HepG2 (cell line): ENCODE results near the gene UBE2O. TPM values are rescaled to one million over a fixed set of nuclear protein-coding genes. Genes with fewer than 3 reads are reported as not detected.

Experiments
- ATAC-seq: fragments of 200-7000 bp; cut with Tn5 transposase; 3 replicates; pipeline ENCODE4 v1.9.1; 2020; ENCODE audit warnings: mild to moderate bottlenecking, moderate library complexity
- BruUV-seq: library from RNA; stranded (reverse); fragments of 400-500 nt; replicated peaks from 2 replicates; lab custom pipeline; 2021; lab: Mats Ljungman, UMichigan
- CTCF ChIA-PET: fragments of 300-600 bp; formaldehyde crosslinking; extraction: SDS; loops from one replicate; lab custom pipeline; 2021; ENCODE audit warnings: low total read pairs, inconsistent platforms, low intra/inter-chr PET ratio; lab: Yijun Ruan, JAX
- POLR2A ChIA-PET: fragments of 350-600 bp; sonication (Branson Sonifier 250); formaldehyde crosslinking; loops from one replicate; lab custom pipeline; 2020; ENCODE audit warnings: antibody characterized with exemption, inconsistent platforms; lab: Yijun Ruan, JAX
- DNase-seq: peaks from one replicate; pipeline ENCODE4 v3.0.0-alpha.2; 2015; ENCODE audit warnings: low spot score
- FAIRE-seq: peaks from 3 replicates; lab custom pipeline; 2011; peaks lifted over from hg19 to GRCh38; lab: Jason Lieb, UNC
- H2AFZ ChIP-seq: one replicate; pipeline ENCODE4 v1.6.1; 2011; ENCODE audit warnings: low read length, inconsistent platforms
- H3K27ac ChIP-seq: fragments of 300-600 bp; 3 replicates; pipeline ENCODE4 v1.8.0; 2011; ENCODE audit warnings: mixed run types, mild to moderate bottlenecking, mixed read lengths, low read length, inconsistent platforms; ENCODE audit not compliant: insufficient read depth; ENCODE audit errors: extremely low read length
- H3K27me3 ChIP-seq, 2 experiments: fragments of 200-600 bp in 1 of 2; 2 replicates in 1 of 2; 3 replicates in 1 of 2; pipeline versions ENCODE4 v1.6.0 to v1.8.0; 2011; ENCODE audit warnings: low read length in 2 of 2, mild to moderate bottlenecking in 2 of 2, moderate library complexity in 2 of 2, inconsistent platforms in 1 of 2; ENCODE audit not compliant: insufficient read depth in 2 of 2, control insufficient read depth in 1 of 2
- H3K36me3 ChIP-seq, 2 experiments: fragments of 200-600 bp in 1 of 2; replicated peaks in 1 of 2; 2 replicates in 1 of 2; 3 replicates in 1 of 2; pipeline versions ENCODE4 v1.5.1 to v1.8.0; 2011; ENCODE audit warnings: low read length in 2 of 2, inconsistent platforms in 1 of 2; ENCODE audit not compliant: insufficient read depth in 2 of 2, control insufficient read depth in 1 of 2
- H3K4me1 ChIP-seq: 2 replicates; pipeline ENCODE4 v1.5.1; 2012; ENCODE audit warnings: low read length, inconsistent platforms; ENCODE audit not compliant: insufficient read depth
- H3K4me2 ChIP-seq: 2 replicates; pipeline ENCODE4 v1.6.0; 2011; ENCODE audit warnings: low read depth, low read length, inconsistent platforms
- H3K4me3 ChIP-seq, 3 experiments: fragments of 200-600 bp in 1 of 3; sonication (generic), shearing (Covaris generic) in 1 of 3; replicated peaks in 1 of 3; 2 replicates each; pipeline ENCODE4 v1.5.1; 2011 to 2016; ENCODE audit warnings: low read length in 3 of 3, inconsistent platforms in 2 of 3, low read depth in 2 of 3, mild to moderate bottlenecking in 2 of 3, control low read depth in 1 of 3, mixed read lengths in 1 of 3; ENCODE audit not compliant: insufficient read depth in 1 of 3
- H3K79me2 ChIP-seq: one replicate; pipeline ENCODE4 v1.6.1; 2011; ENCODE audit warnings: low read length, inconsistent platforms; ENCODE audit not compliant: insufficient read depth
- H3K9ac ChIP-seq: 2 replicates; pipeline ENCODE4 v1.6.0; 2011; ENCODE audit warnings: mild to moderate bottlenecking, low read depth, low read length, inconsistent platforms; ENCODE audit not compliant: insufficient read depth
- H3K9me3 ChIP-seq: 2 replicates; pipeline ENCODE4 v1.5.1; 2012; ENCODE audit warnings: mild to moderate bottlenecking, low read length
- H4K20me1 ChIP-seq: 2 replicates; pipeline ENCODE4 v1.6.0; 2011; ENCODE audit warnings: inconsistent platforms, mild to moderate bottlenecking, low read length, moderate library complexity; ENCODE audit not compliant: insufficient read depth
- BCLAF1 ChIP-seq: fragments of 450-650 bp; IDR thresholded peaks from 2 replicates; pipeline ENCODE4 v1.6.1; 2017; ENCODE audit warnings: mild to moderate bottlenecking
- SOX13 ChIP-seq, 3 experiments: fragments of 450-650 bp in 1 of 3; sonication (generic) in 1 of 3; formaldehyde crosslinking in 1 of 3; IDR thresholded peaks in 2 of 3; conservative IDR thresholded peaks in 1 of 3; 2 replicates each; pipeline versions ENCODE4 v1.5.0 to v1.6.1; 2016 to 2020; ENCODE audit warnings: antibody characterized with exemption in 1 of 3, mild to moderate bottlenecking in 1 of 3, missing compliant biosample characterization in 1 of 3, missing genetic modification reagents in 1 of 3, moderate library complexity in 1 of 3
- TERF1 ChIP-seq: sonication (generic); formaldehyde crosslinking; IDR thresholded peaks from 2 replicates; pipeline ENCODE4 v1.8.0; 2022; ENCODE audit warnings: mild to moderate bottlenecking, missing genetic modification reagents, moderate library complexity
- ZNF253 ChIP-seq: sonication (generic); formaldehyde crosslinking; IDR thresholded peaks from 2 replicates; pipeline ENCODE4 v1.8.0; 2022; ENCODE audit warnings: mild to moderate bottlenecking, missing genetic modification reagents, borderline replicate concordance
- ZNF709 ChIP-seq: sonication (generic); formaldehyde crosslinking; IDR thresholded peaks from 2 replicates; pipeline ENCODE4 v1.5.0; 2020; ENCODE audit warnings: mild to moderate bottlenecking, missing genetic modification reagents
- ZNF816 ChIP-seq: sonication (generic); formaldehyde crosslinking; IDR thresholded peaks from 2 replicates; pipeline ENCODE4 v1.8.0; 2022; ENCODE audit warnings: missing genetic modification reagents, mild to moderate bottlenecking, borderline replicate concordance
- ZNF841 ChIP-seq: sonication (generic); formaldehyde crosslinking; IDR thresholded peaks from 2 replicates; pipeline ENCODE4 v1.8.1; 2023; ENCODE audit warnings: missing genetic modification reagents, borderline replicate concordance
- WGBS: methylation state at CpG from one replicate; pipeline ENCODE4 v1.1.6; 2017; ENCODE audit warnings: low lambda C conversion rate; 5-methylcytosine and 5-hydroxymethylcytosine counted together
- in situ Hi-C: cut with HindIII; loops from 2 replicates; pipeline ENCODE4 v1.10.0; 2017; ENCODE audit warnings: low pct_unique_long_range_greater_than_20kb; ENCODE audit not compliant: extremely low pct_ligation_motif_present
- intact Hi-C: fragments of 100-400 bp; cut with micrococcal nuclease; formaldehyde crosslinking; loops from one replicate; pipeline ENCODE4 v1.10.0; 2022; ENCODE audit not compliant: unreplicated experiment
- polyA plus RNA-seq, 8 experiments: library from polyadenylated mRNA; depleted of rRNA in 3 of 8; stranded (reverse) in 7 of 8; unstranded in 1 of 8; fragments of >200 nt; fragmentation: Illumina TruSeq in 4 of 8; extraction: Trizol in 4 of 8; gene quantifications; 2 replicates each; pipeline versions ENCODE4 v1.2.1 to v1.2.3, GENCODE V29; 2011 to 2016; ENCODE audit warnings: low read depth in 4 of 8, missing spikeins in 1 of 8, mixed read lengths in 1 of 8; ENCODE audit not compliant: insufficient read depth in 1 of 8
- total RNA-seq, 5 experiments: library from RNA; depleted of rRNA; stranded (reverse); fragments of >200 nt; fragmentation: Illumina TruSeq; extraction: Trizol; gene quantifications; 2 replicates each; pipeline ENCODE4 v1.2.3, GENCODE V29; 2016; ENCODE audit warnings: low read depth in 1 of 5

Gene UBE2O
- total and polyA plus RNA-seq, 2 of the 13 experiments (the other 11 are each of a cell fraction or from before 2014, with no cell fraction given), result 21.5 to 23.5 TPM

- TF ChIP-seq ZNF841 (CRISPR knock-in tag) (0 out of 2 replicates have a peak, but pooled peaks have one; percentile 1), ZNF253 (CRISPR knock-in tag) (0 out of 2 replicates have a peak, but pooled peaks have one; percentile 26), ZNF709 (CRISPR knock-in tag) (0 out of 2 replicates have a peak, but pooled peaks have one; percentile 11), BCLAF1 (no peak), ZNF816 (CRISPR knock-in tag) (0 out of 2 replicates have a peak, but pooled peaks have one; percentile 41), TERF1 (CRISPR knock-in tag) (no peak)
- TF ChIP-seq, all 625 proteins: peak for 69
These were observed 99.9 kb downstream of the UBE2O start (continued) for GRCh38 chr17:76353004-76353598.

- intact Hi-C loops, result no loop called here
- Histone ChIP-seq H3K4me3 (peak overlapping the region; percentile 87 to 99 (median 98)), H4K20me1 (no peaks in the 10 kb centered on the region), H3K4me1 (peaks cover 47% of the 10 kb centered on the region), H2AFZ (no peak overlapping the region), H3K79me2 (peaks cover 49% of the 10 kb centered on the region), H3K27me3 (no peaks in the 10 kb centered on the region; a peak in 1 of 5 replicates), H3K27ac (peak overlapping the region; percentile 69), H3K9me3 (no peaks in the 10 kb centered on the region), H3K36me3 (peaks cover 11 to 18% of the 10 kb centered on the region in 2 experiments; a peak in 3 of 5 replicates), H3K4me2 (peak overlapping the region; percentile 82), H3K9ac (peak overlapping the region; percentile 65)
- in situ Hi-C loops, result loop anchor here (5.0 kb wide), 1 partner anchor 36 kb away; no protein-coding TSS in a partner anchor
- ATAC-seq, result peak; percentile 9; the same call in 1 of the 3 replicates
- peak; percentile 92 for DNase-seq
- ChIA-PET POLR2A (interaction anchor here (0.6 to 24.7 kb wide), 9 partner anchors 12 to 148 kb away, joined by 3 to 1379 read pairs (median 8); partner anchors contain the start of genes RHBDF2 and SPHK1), CTCF (no interaction called here)
- WGBS, result under 1% methylated on average over 9 of the region's 9 CpGs
- peak; percentile 81 for FAIRE-seq
- BruUV-seq, result TSS peak; percentile 52
- TF ChIP-seq SOX13 (IDR thresholded peaks at IDR 0.05) (no peak), SOX13 (CRISPR knock-in tag; conservative IDR thresholded peaks at IDR 0.05 in 1 of 2, IDR thresholded peaks at IDR 0.05 in 1 of 2) (peak in 1 of 2 experiments; percentile 82; a peak in 2 of 4 replicates)
These were observed 101.4 kb downstream of the UBE2O start for GRCh38 chr17:76351526-76352071.
